GM23338 (cell line): ENCODE measurements around the gene DOP1A. TPM values are rescaled to one million over a fixed set of nuclear protein-coding genes. Genes with fewer than 3 reads are reported as not detected.

Experiments
- ATAC-seq: fragments of 200-7000 bp; cut with Tn5 transposase; 3 replicates; pipeline ENCODE4 v1.9.1; 2020
- DNase-seq: peaks from one replicate; pipeline ENCODE4 v3.0.0-alpha.2; 2015; ENCODE audit warnings: low spot score
- H2AFZ ChIP-seq: fragments of 200-600 bp; sonication (generic); 2 replicates; pipeline ENCODE4 v1.8.0; 2016; ENCODE audit warnings: antibody characterized with exemption, mild to moderate bottlenecking, moderate library complexity
- H3F3A ChIP-seq: fragments of 200-600 bp; sonication (generic); replicated peaks from 2 replicates; pipeline ENCODE4 v1.8.0; 2017; ENCODE audit warnings: antibody characterized with exemption, mixed run types, low read depth
- H3K27ac ChIP-seq: fragments of 200-600 bp; sonication (generic); 2 replicates; pipeline ENCODE4 v1.6.1; 2016; ENCODE audit warnings: low read depth
- H3K27me3 ChIP-seq: fragments of 200-600 bp; sonication (generic); 2 replicates; pipeline ENCODE4 v1.8.0; 2016; ENCODE audit warnings: mild to moderate bottlenecking, mixed run types, moderate library complexity; ENCODE audit not compliant: insufficient read depth
- H3K36me3 ChIP-seq: fragments of 200-600 bp; sonication (generic); 2 replicates; pipeline ENCODE4 v1.8.0; 2016; ENCODE audit warnings: mild to moderate bottlenecking; ENCODE audit not compliant: insufficient read depth
- H3K4me1 ChIP-seq: fragments of 200-600 bp; sonication (generic); 2 replicates; pipeline ENCODE4 v1.8.0; 2016; ENCODE audit warnings: mild to moderate bottlenecking, moderate library complexity; ENCODE audit not compliant: insufficient read depth
- H3K4me2 ChIP-seq: fragments of 200-600 bp; sonication (generic); 2 replicates; pipeline ENCODE4 v1.7.1; 2017; ENCODE audit warnings: mixed run types
- H3K4me3 ChIP-seq: fragments of 200-600 bp; sonication (generic); 2 replicates; pipeline ENCODE4 v1.6.1; 2016; ENCODE audit warnings: mixed run types
- H3K79me2 ChIP-seq: fragments of 200-600 bp; sonication (generic); replicated peaks from 2 replicates; pipeline ENCODE4 v1.8.0; 2017; ENCODE audit warnings: mild to moderate bottlenecking; ENCODE audit not compliant: insufficient read depth
- H3K9me2 ChIP-seq: fragments of 200-600 bp; sonication (generic); 2 replicates; pipeline ENCODE4 v1.8.0; 2017; ENCODE audit not compliant: insufficient read depth
- H4K20me1 ChIP-seq: fragments of 200-600 bp; sonication (generic); replicated peaks from 2 replicates; pipeline ENCODE4 v1.8.0; 2017; ENCODE audit warnings: mild to moderate bottlenecking; ENCODE audit not compliant: insufficient read depth
- H3K27ac Mint-ChIP-seq: 2 replicates; pipeline ENCODE4 v1.8.0; 2020; ENCODE audit warnings: inconsistent platforms, mild to moderate bottlenecking, moderate library complexity, mixed read lengths
- H3K27me3 Mint-ChIP-seq: 3 replicates; pipeline ENCODE4 v1.8.0; 2022; ENCODE audit warnings: low read depth, mild to moderate bottlenecking, moderate library complexity, mixed read lengths, inconsistent platforms; ENCODE audit not compliant: insufficient read depth, poor library complexity
- H3K36me3 Mint-ChIP-seq: 3 replicates; pipeline ENCODE4 v1.8.0; 2021; ENCODE audit warnings: low read depth, mild to moderate bottlenecking, inconsistent platforms, moderate library complexity, mixed read lengths
- H3K4me1 Mint-ChIP-seq: 3 replicates; pipeline ENCODE4 v1.8.0; 2020; ENCODE audit warnings: mild to moderate bottlenecking, inconsistent platforms, mixed read lengths
- H3K4me3 Mint-ChIP-seq: 3 replicates; pipeline ENCODE4 v1.8.0; 2021; ENCODE audit warnings: moderate library complexity, mild to moderate bottlenecking, inconsistent platforms, mixed read lengths
- H3K9me3 Mint-ChIP-seq: 3 replicates; pipeline ENCODE4 v1.8.0; 2020; ENCODE audit warnings: moderate library complexity, mild to moderate bottlenecking, inconsistent platforms, mixed read lengths
- CREB1 ChIP-seq: fragments of 250-450 bp; sonication (Bioruptor Pico); IDR thresholded peaks from 2 replicates; pipeline ENCODE4 v1.5.0; 2020; ENCODE audit warnings: low read depth, mild to moderate bottlenecking, moderate library complexity
- EZH2 ChIP-seq: fragments of 200-600 bp; sonication (generic); IDR thresholded peaks from one replicate; pipeline ENCODE4 v1.8.0; 2017; ENCODE audit warnings: antibody characterized with exemption, mild to moderate bottlenecking, low read depth; ENCODE audit not compliant: unreplicated experiment
- EZH2phosphoT487 ChIP-seq: fragments of 200-600 bp; sonication (generic); IDR thresholded peaks from one replicate; pipeline ENCODE4 v1.8.1; 2018; ENCODE audit warnings: antibody characterized with exemption; ENCODE audit not compliant: unreplicated experiment
- JUNB ChIP-seq: IDR thresholded peaks from one replicate; pipeline ENCODE4 v1.6.1; 2016; ENCODE audit warnings: antibody characterized with exemption; ENCODE audit not compliant: unreplicated experiment
- NANOG ChIP-seq: IDR thresholded peaks from 2 replicates; pipeline ENCODE4 v1.6.1; 2016; ENCODE audit warnings: antibody characterized with exemption, borderline replicate concordance
- POLR2AphosphoS5 ChIP-seq: IDR thresholded peaks from 2 replicates; pipeline ENCODE4 v1.6.1; 2016; ENCODE audit warnings: antibody characterized with exemption, low read depth
- REST ChIP-seq: IDR thresholded peaks from one replicate; pipeline ENCODE4 v1.6.1; 2018; ENCODE audit warnings: antibody characterized with exemption; ENCODE audit not compliant: unreplicated experiment
- STAT1 ChIP-seq: IDR thresholded peaks from one replicate; pipeline ENCODE4 v1.6.1; 2016; ENCODE audit warnings: antibody characterized with exemption; ENCODE audit not compliant: unreplicated experiment
- ZNF114 ChIP-seq: fragments of 250-450 bp; sonication (Bioruptor Pico); IDR thresholded peaks from 2 replicates; pipeline ENCODE4 v1.5.0; 2020; ENCODE audit warnings: mild to moderate bottlenecking, moderate library complexity
- ZNF331 ChIP-seq: fragments of 250-450 bp; sonication (Bioruptor Pico); IDR thresholded peaks from 2 replicates; pipeline ENCODE4 v1.5.0; 2020; ENCODE audit warnings: low read depth, mild to moderate bottlenecking, moderate library complexity
- ZNF462 ChIP-seq: fragments of 250-450 bp; sonication (Bioruptor Pico); IDR thresholded peaks from 2 replicates; pipeline ENCODE4 v1.5.0; 2020; ENCODE audit warnings: mild to moderate bottlenecking, moderate library complexity
- polyA plus RNA-seq: library from polyadenylated mRNA; unstranded; fragments of >200 nt; fragmentation: Nextera tagmentation; extraction: Ambion mirVana; gene quantifications from 2 replicates; pipeline ENCODE4 v1.2.1, GENCODE V29; 2016
- total RNA-seq: library from RNA; depleted of rRNA; stranded (reverse); fragments of >200 nt; shearing (Covaris generic); gene quantifications from 2 replicates; pipeline ENCODE4 v1.2.3, GENCODE V29; 2014
- TF ChIP-seq, protein P1 (sequence below): IDR thresholded peaks from 2 replicates; pipeline ENCODE4 v1.6.1; 2016; ENCODE audit warnings: antibody characterized with exemption
- TF ChIP-seq, protein P2 (sequence below), 2 experiments: fragments of 200-600 bp in 1 of 2; sonication (generic) in 1 of 2; conservative IDR thresholded peaks; 2 replicates each; pipeline versions ENCODE4 v1.5.1 to v1.6.1; 2016 to 2017; ENCODE audit warnings: antibody characterized with exemption in 2 of 2, low read depth in 2 of 2, mild to moderate bottlenecking in 2 of 2, moderate library complexity in 1 of 2

The DOP1A gene
- total and polyA plus RNA-seq, 2 experiments from 2014 or later: 3.9 to 18.6 TPM

- peaks cover 2% of the 10 kb centered on the region for H3K27me3 Mint-ChIP-seq
- no peak overlapping the region for H3K27ac Mint-ChIP-seq
- Histone ChIP-seq H3K27ac (no peak overlapping the region), H3K9me2 (no peaks in the 10 kb centered on the region), H3K4me2 (no peak overlapping the region), H3K36me3 (no peaks in the 10 kb centered on the region), H3K27me3 (no peaks in the 10 kb centered on the region), H3K79me2 (no peaks in the 10 kb centered on the region), H3F3A (no peaks in the 10 kb centered on the region), H3K4me3 (no peak overlapping the region), H3K4me1 (no peaks in the 10 kb centered on the region), H2AFZ (no peak overlapping the region), H4K20me1 (no peaks in the 10 kb centered on the region)
- no peaks in the 10 kb centered on the region for H3K4me1 Mint-ChIP-seq
- H3K4me3 Mint-ChIP-seq: no peak overlapping the region
- TF ChIP-seq CREB1 (CRISPR knock-in tag) (no peak), POLR2AphosphoS5 (no peak), ZNF462 (CRISPR knock-in tag) (no peak), NANOG (no peak), EZH2 (no peak), ZNF331 (no peak), STAT1 (no peak), REST (no peak), ZNF114 (CRISPR knock-in tag) (no peak), JUNB (no peak), EZH2phosphoT487 (no peak)
- TF ChIP-seq, protein P1, sequence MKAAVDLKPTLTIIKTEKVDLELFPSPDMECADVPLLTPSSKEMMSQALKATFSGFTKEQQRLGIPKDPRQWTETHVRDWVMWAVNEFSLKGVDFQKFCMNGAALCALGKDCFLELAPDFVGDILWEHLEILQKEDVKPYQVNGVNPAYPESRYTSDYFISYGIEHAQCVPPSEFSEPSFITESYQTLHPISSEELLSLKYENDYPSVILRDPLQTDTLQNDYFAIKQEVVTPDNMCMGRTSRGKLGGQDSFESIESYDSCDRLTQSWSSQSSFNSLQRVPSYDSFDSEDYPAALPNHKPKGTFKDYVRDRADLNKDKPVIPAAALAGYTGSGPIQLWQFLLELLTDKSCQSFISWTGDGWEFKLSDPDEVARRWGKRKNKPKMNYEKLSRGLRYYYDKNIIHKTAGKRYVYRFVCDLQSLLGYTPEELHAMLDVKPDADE: no peak
- TF ChIP-seq, protein P2, sequence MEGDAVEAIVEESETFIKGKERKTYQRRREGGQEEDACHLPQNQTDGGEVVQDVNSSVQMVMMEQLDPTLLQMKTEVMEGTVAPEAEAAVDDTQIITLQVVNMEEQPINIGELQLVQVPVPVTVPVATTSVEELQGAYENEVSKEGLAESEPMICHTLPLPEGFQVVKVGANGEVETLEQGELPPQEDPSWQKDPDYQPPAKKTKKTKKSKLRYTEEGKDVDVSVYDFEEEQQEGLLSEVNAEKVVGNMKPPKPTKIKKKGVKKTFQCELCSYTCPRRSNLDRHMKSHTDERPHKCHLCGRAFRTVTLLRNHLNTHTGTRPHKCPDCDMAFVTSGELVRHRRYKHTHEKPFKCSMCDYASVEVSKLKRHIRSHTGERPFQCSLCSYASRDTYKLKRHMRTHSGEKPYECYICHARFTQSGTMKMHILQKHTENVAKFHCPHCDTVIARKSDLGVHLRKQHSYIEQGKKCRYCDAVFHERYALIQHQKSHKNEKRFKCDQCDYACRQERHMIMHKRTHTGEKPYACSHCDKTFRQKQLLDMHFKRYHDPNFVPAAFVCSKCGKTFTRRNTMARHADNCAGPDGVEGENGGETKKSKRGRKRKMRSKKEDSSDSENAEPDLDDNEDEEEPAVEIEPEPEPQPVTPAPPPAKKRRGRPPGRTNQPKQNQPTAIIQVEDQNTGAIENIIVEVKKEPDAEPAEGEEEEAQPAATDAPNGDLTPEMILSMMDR (conservative IDR thresholded peaks at IDR 0.05; ENCODE audit: low read depth in 2 of 2): no peak
- H3K36me3 Mint-ChIP-seq: no peaks in the 10 kb centered on the region
- H3K9me3 Mint-ChIP-seq: no peaks in the 10 kb centered on the region
- no peak for ATAC-seq
- no peak for DNase-seq
These were observed 149.3 kb downstream of the DOP1A start for GRCh38 chr6:83216806-83217205.
